HG02840 (cell line): ENCODE data around the gene OR10G2.

ENCODE experiments used
- ATAC-seq: cut with Tn5 transposase; IDR thresholded peaks from one replicate; pipeline ENCODE4 v1.9.1; 2021; ENCODE audit warnings: mild to moderate bottlenecking, moderate library complexity, moderate number of reproducible peaks; ENCODE audit not compliant: unreplicated experiment, low FRiP score

Gene OR10G2

DNA sequence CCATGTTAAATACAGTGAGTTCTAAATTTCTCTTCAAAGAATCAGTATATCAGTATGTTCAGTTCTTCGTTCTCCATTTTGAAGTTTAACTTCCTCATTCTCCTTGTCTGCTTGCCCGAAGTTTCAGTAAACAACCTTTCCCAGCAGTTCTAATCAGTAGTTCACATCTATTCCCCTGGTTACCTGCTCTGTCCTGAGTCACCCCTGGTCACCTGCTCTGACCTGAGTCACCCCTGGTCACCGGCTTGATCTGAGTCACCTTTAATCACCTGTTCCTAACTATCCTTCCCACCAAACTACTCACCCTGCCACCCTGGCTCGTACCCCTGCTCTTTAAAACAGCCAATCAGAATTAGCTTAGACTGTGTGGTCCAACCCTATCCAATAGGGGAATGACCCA, 45.4 kb downstream of the OR10G2 start:
- no peak for ATAC-seq
